ENCODE measurements around the gene EIPR1.

The EIPR1 gene

GRCh38 chr2:3260959-3261358 lies 116.7 kb downstream of the EIPR1 start:
- Histone ChIP-seq H3K9me3 (ENCODE audit: control insufficient read depth, insufficient read depth, low read length) (no peaks in the 10 kb centered on the region), H3K27ac (ENCODE audit: low read length) (no peak overlapping the region), H3K36me3 (ENCODE audit: control insufficient read depth, insufficient read depth, low read length) (no peaks in the 10 kb centered on the region), H3K27me3 (ENCODE audit: control insufficient read depth, insufficient read depth, low read length) (no peaks in the 10 kb centered on the region), H3K4me3 (ENCODE audit: low read length) (no peak overlapping the region), H3K4me1 (ENCODE audit: control insufficient read depth, insufficient read depth, low read length) (0 out of 2 replicates have a peak, but pooled peaks cover 2% of the 10 kb centered on the region)
- no peak for DNase-seq (ENCODE audit: low read depth, low spot score)
- no CpG with 5 or more reads among the region's 6 CpGs for WGBS (ENCODE audit: insufficient coverage, insufficient read length)

GRCh38 chr2:3257826-3258225 lies 119.8 kb downstream of the EIPR1 start:
- no peak overlapping the region for H3K27ac ChIP-seq (ENCODE audit: low read length)
- no peaks in the 10 kb centered on the region for H3K27me3 ChIP-seq (ENCODE audit: control insufficient read depth, insufficient read depth, low read length)
- no CpG with 5 or more reads among the region's 8 CpGs for WGBS (ENCODE audit: insufficient coverage, insufficient read length)
- H3K9me3 ChIP-seq (ENCODE audit: control insufficient read depth, insufficient read depth, low read length) = no peaks in the 10 kb centered on the region
- DNase-seq (ENCODE audit: low read depth, low spot score) = no peak
- H3K4me3 ChIP-seq (ENCODE audit: low read length) = no peak overlapping the region
- no peaks in the 10 kb centered on the region for H3K36me3 ChIP-seq (ENCODE audit: control insufficient read depth, insufficient read depth, low read length)
- H3K4me1 ChIP-seq (ENCODE audit: control insufficient read depth, insufficient read depth, low read length) = no peaks in the 10 kb centered on the region

GRCh38 chr2:3257166-3257565 lies 120.5 kb downstream of the EIPR1 start:
- H3K4me3 ChIP-seq (ENCODE audit: low read length) = no peak overlapping the region
- no peaks in the 10 kb centered on the region for H3K36me3 ChIP-seq (ENCODE audit: control insufficient read depth, insufficient read depth, low read length)
- no peaks in the 10 kb centered on the region for H3K9me3 ChIP-seq (ENCODE audit: control insufficient read depth, insufficient read depth, low read length)
- H3K27ac ChIP-seq (ENCODE audit: low read length) = no peak overlapping the region
- DNase-seq (ENCODE audit: low read depth, low spot score) = no peak
- H3K27me3 ChIP-seq (ENCODE audit: control insufficient read depth, insufficient read depth, low read length) = no peaks in the 10 kb centered on the region
- no CpG with 5 or more reads among the region's 14 CpGs for WGBS (ENCODE audit: insufficient coverage, insufficient read length)
- no peaks in the 10 kb centered on the region for H3K4me1 ChIP-seq (ENCODE audit: control insufficient read depth, insufficient read depth, low read length)

GRCh38 chr2:3256605-3257004 lies 121.0 kb downstream of the EIPR1 start:
- no peaks in the 10 kb centered on the region for H3K27me3 ChIP-seq (ENCODE audit: control insufficient read depth, insufficient read depth, low read length)
- WGBS (ENCODE audit: insufficient coverage, insufficient read length) = no CpG with 5 or more reads among the region's 13 CpGs
- no peak overlapping the region for H3K27ac ChIP-seq (ENCODE audit: low read length)
- no peaks in the 10 kb centered on the region for H3K36me3 ChIP-seq (ENCODE audit: control insufficient read depth, insufficient read depth, low read length)
- no peaks in the 10 kb centered on the region for H3K4me1 ChIP-seq (ENCODE audit: control insufficient read depth, insufficient read depth, low read length)
- no peaks in the 10 kb centered on the region for H3K9me3 ChIP-seq (ENCODE audit: control insufficient read depth, insufficient read depth, low read length)
- no peak for DNase-seq (ENCODE audit: low read depth, low spot score)
- no peak overlapping the region for H3K4me3 ChIP-seq (ENCODE audit: low read length)

- no peak for DNase-seq (ENCODE audit: low read depth, low spot score)
- no peaks in the 10 kb centered on the region for H3K9me3 ChIP-seq (ENCODE audit: control insufficient read depth, insufficient read depth, low read length)
- H3K4me3 ChIP-seq (ENCODE audit: low read length) = no peak overlapping the region
- H3K4me1 ChIP-seq (ENCODE audit: control insufficient read depth, insufficient read depth, low read length) = no peaks in the 10 kb centered on the region
- no peaks in the 10 kb centered on the region for H3K36me3 ChIP-seq (ENCODE audit: control insufficient read depth, insufficient read depth, low read length)
- H3K27me3 ChIP-seq (ENCODE audit: control insufficient read depth, insufficient read depth, low read length) = no peaks in the 10 kb centered on the region
- H3K27ac ChIP-seq (ENCODE audit: low read length) = no peak overlapping the region
- WGBS (ENCODE audit: insufficient coverage, insufficient read length) = no CpG with 5 or more reads among the region's 16 CpGs
These were observed 121.5 kb downstream of the EIPR1 start for GRCh38 chr2:3256157-3256556.

GRCh38 chr2:3254442-3254941 lies 123.1 kb downstream of the EIPR1 start:
- Histone ChIP-seq H3K36me3 (ENCODE audit: control insufficient read depth, insufficient read depth, low read length) (no peaks in the 10 kb centered on the region), H3K4me1 (ENCODE audit: control insufficient read depth, insufficient read depth, low read length) (no peaks in the 10 kb centered on the region), H3K27me3 (ENCODE audit: control insufficient read depth, insufficient read depth, low read length) (no peaks in the 10 kb centered on the region), H3K9me3 (ENCODE audit: control insufficient read depth, insufficient read depth, low read length) (no peaks in the 10 kb centered on the region; the same call in 1 of the 2 replicates), H3K4me3 (ENCODE audit: low read length) (no peak overlapping the region), H3K27ac (ENCODE audit: low read length) (no peak overlapping the region)
- DNase-seq (ENCODE audit: low read depth, low spot score) = no peak
- WGBS (ENCODE audit: insufficient coverage, insufficient read length) = no CpG with 5 or more reads among the region's 10 CpGs

- Histone ChIP-seq H3K27ac (ENCODE audit: low read length) (no peak overlapping the region), H3K36me3 (ENCODE audit: control insufficient read depth, insufficient read depth, low read length) (no peaks in the 10 kb centered on the region), H3K4me1 (ENCODE audit: control insufficient read depth, insufficient read depth, low read length) (no peaks in the 10 kb centered on the region), H3K9me3 (ENCODE audit: control insufficient read depth, insufficient read depth, low read length) (no peaks in the 10 kb centered on the region; the same call in 1 of the 2 replicates), H3K27me3 (ENCODE audit: control insufficient read depth, insufficient read depth, low read length) (no peaks in the 10 kb centered on the region), H3K4me3 (ENCODE audit: low read length) (no peak overlapping the region)
- DNase-seq (ENCODE audit: low read depth, low spot score) = no peak
- no CpG with 5 or more reads among the region's 15 CpGs for WGBS (ENCODE audit: insufficient coverage, insufficient read length)
These were observed 123.6 kb downstream of the EIPR1 start for GRCh38 chr2:3253913-3254441.

- Histone ChIP-seq H3K4me1 (ENCODE audit: control insufficient read depth, insufficient read depth, low read length) (no peaks in the 10 kb centered on the region), H3K27me3 (ENCODE audit: control insufficient read depth, insufficient read depth, low read length) (no peaks in the 10 kb centered on the region), H3K9me3 (ENCODE audit: control insufficient read depth, insufficient read depth, low read length) (no peaks in the 10 kb centered on the region; the same call in 1 of the 2 replicates), H3K36me3 (ENCODE audit: control insufficient read depth, insufficient read depth, low read length) (no peaks in the 10 kb centered on the region), H3K4me3 (ENCODE audit: low read length) (no peak overlapping the region), H3K27ac (ENCODE audit: low read length) (no peak overlapping the region)
- DNase-seq (ENCODE audit: low read depth, low spot score) = no peak
- no CpG with 5 or more reads among the region's 15 CpGs for WGBS (ENCODE audit: insufficient coverage, insufficient read length)
These were observed 125.7 kb downstream of the EIPR1 start for GRCh38 chr2:3251946-3252345.

GRCh38 chr2:3249476-3249962 lies 128.1 kb downstream of the EIPR1 start:
- WGBS (ENCODE audit: insufficient coverage, insufficient read length) = no CpG with 5 or more reads among the region's 2 CpGs
- H3K4me1 ChIP-seq (ENCODE audit: control insufficient read depth, insufficient read depth, low read length) = no peaks in the 10 kb centered on the region
- H3K27ac ChIP-seq (ENCODE audit: low read length) = no peak overlapping the region
- no peak for DNase-seq (ENCODE audit: low read depth, low spot score)
- no peaks in the 10 kb centered on the region for H3K27me3 ChIP-seq (ENCODE audit: control insufficient read depth, insufficient read depth, low read length)
- H3K4me3 ChIP-seq (ENCODE audit: low read length) = no peak overlapping the region
- H3K9me3 ChIP-seq (ENCODE audit: control insufficient read depth, insufficient read depth, low read length) = no peaks in the 10 kb centered on the region; the same call in 1 of the 2 replicates
- no peaks in the 10 kb centered on the region for H3K36me3 ChIP-seq (ENCODE audit: control insufficient read depth, insufficient read depth, low read length)

- no peak overlapping the region for H3K4me3 ChIP-seq (ENCODE audit: low read length)
- DNase-seq (ENCODE audit: low read depth, low spot score) = no peak
- H3K36me3 ChIP-seq (ENCODE audit: control insufficient read depth, insufficient read depth, low read length) = no peaks in the 10 kb centered on the region
- no peaks in the 10 kb centered on the region for H3K4me1 ChIP-seq (ENCODE audit: control insufficient read depth, insufficient read depth, low read length)
- no peaks in the 10 kb centered on the region for H3K27me3 ChIP-seq (ENCODE audit: control insufficient read depth, insufficient read depth, low read length)
- no peak overlapping the region for H3K27ac ChIP-seq (ENCODE audit: low read length)
- WGBS (ENCODE audit: insufficient coverage, insufficient read length) = no CpG with 5 or more reads among the region's 4 CpGs
- H3K9me3 ChIP-seq (ENCODE audit: control insufficient read depth, insufficient read depth, low read length) = no peaks in the 10 kb centered on the region; the same call in 1 of the 2 replicates
These were observed 128.7 kb downstream of the EIPR1 start for GRCh38 chr2:3248754-3249475.
